DND-41 (cell line): ENCODE results near the gene CPED1.

ENCODE experiments used
- ATAC-seq: fragments of 200-7000 bp; cut with Tn5 transposase; 3 replicates; pipeline ENCODE4 v1.9.1; 2021; ENCODE audit warnings: low read depth; ENCODE audit not compliant: insufficient read depth
- DNase-seq: peaks from one replicate; pipeline ENCODE4 v3.0.0-alpha.2; 2020
- H2AFZ ChIP-seq: 2 replicates; pipeline ENCODE4 v1.6.0; 2012; ENCODE audit warnings: low read depth, low read length
- H3K27ac ChIP-seq: 2 replicates; pipeline ENCODE4 v1.5.1; 2012; ENCODE audit warnings: low read length, inconsistent platforms
- H3K27me3 ChIP-seq: fragments of 200-600 bp; sonication (generic); 2 replicates; pipeline ENCODE4 v1.6.0; 2012; ENCODE audit warnings: low read length, mild to moderate bottlenecking, inconsistent platforms; ENCODE audit not compliant: insufficient read depth, poor library complexity
- H3K36me3 ChIP-seq: 2 replicates; pipeline ENCODE4 v1.5.1; 2012; ENCODE audit warnings: low read length, inconsistent platforms; ENCODE audit not compliant: insufficient read depth
- H3K4me1 ChIP-seq: 2 replicates; pipeline ENCODE4 v1.5.1; 2012; ENCODE audit warnings: mild to moderate bottlenecking, low read length; ENCODE audit not compliant: insufficient read depth
- H3K4me2 ChIP-seq: 2 replicates; pipeline ENCODE4 v1.6.0; 2012; ENCODE audit warnings: mild to moderate bottlenecking, moderate library complexity, low read length, inconsistent platforms; ENCODE audit not compliant: insufficient read depth
- H3K4me3 ChIP-seq, 2 experiments: fragments of 200-600 bp in 1 of 2; shearing (Covaris generic) in 1 of 2; 2 replicates each; pipeline ENCODE4 v1.5.1; 2012 to 2016; ENCODE audit warnings: inconsistent platforms in 2 of 2, low read length in 2 of 2, mild to moderate bottlenecking in 2 of 2, low read depth in 1 of 2, moderate library complexity in 1 of 2
- H3K79me2 ChIP-seq: 2 replicates; pipeline ENCODE4 v1.6.0; 2012; ENCODE audit warnings: low read length, inconsistent platforms; ENCODE audit not compliant: insufficient read depth
- H3K9ac ChIP-seq: 2 replicates; pipeline ENCODE4 v1.6.0; 2012; ENCODE audit warnings: low read depth, mild to moderate bottlenecking, inconsistent platforms, low read length, moderate library complexity
- H3K9me3 ChIP-seq: 2 replicates; pipeline ENCODE4 v1.5.1; 2012; ENCODE audit warnings: low read length, moderate library complexity, mild to moderate bottlenecking, inconsistent platforms; ENCODE audit not compliant: insufficient read depth, severe bottlenecking
- H4K20me1 ChIP-seq: 2 replicates; pipeline ENCODE4 v1.6.0; 2012; ENCODE audit warnings: low read length; ENCODE audit not compliant: insufficient read depth
- CTCF ChIP-seq: IDR thresholded peaks from 2 replicates; pipeline ENCODE4 v1.5.1; 2012; ENCODE audit warnings: borderline replicate concordance, low read length, moderate library complexity, mild to moderate bottlenecking; ENCODE audit not compliant: poor library complexity, severe bottlenecking; ENCODE audit errors: extremely low read depth
- EZH2 ChIP-seq: IDR thresholded peaks from 3 replicates; pipeline ENCODE4 v1.6.1; 2012; ENCODE audit warnings: borderline replicate concordance, low read depth, mild to moderate bottlenecking, moderate library complexity, low read length, inconsistent platforms; ENCODE audit not compliant: severe bottlenecking

The CPED1 gene

GRCh38 chr7:121336579-121336978 lies 348.1 kb downstream of the CPED1 start:
- ATAC-seq = no peak
- H3K9ac ChIP-seq = no peak overlapping the region
- H3K36me3 ChIP-seq = no peaks in the 10 kb centered on the region
- H3K4me3 ChIP-seq = no peak overlapping the region
- no peak for TF ChIP-seq CTCF
- no peak for DNase-seq
- H3K4me2 ChIP-seq = no peak overlapping the region
- no peaks in the 10 kb centered on the region for H3K9me3 ChIP-seq
- no peak overlapping the region for H3K27ac ChIP-seq
- no peaks in the 10 kb centered on the region for H3K27me3 ChIP-seq
- no peaks in the 10 kb centered on the region for H3K4me1 ChIP-seq
- no peaks in the 10 kb centered on the region for H3K79me2 ChIP-seq
- H2AFZ ChIP-seq = 0 out of 2 replicates have a peak overlapping the region, but pooled peaks have one; percentile 7
- H4K20me1 ChIP-seq = no peaks in the 10 kb centered on the region

GRCh38 chr7:121337398-121337797 lies 348.9 kb downstream of the CPED1 start:
- no peak overlapping the region for H3K27ac ChIP-seq
- no peaks in the 10 kb centered on the region for H3K79me2 ChIP-seq
- no peak for TF ChIP-seq EZH2
- peak; percentile 51 for TF ChIP-seq CTCF
- H2AFZ ChIP-seq = no peak overlapping the region
- no peak overlapping the region for H3K4me2 ChIP-seq
- H3K4me1 ChIP-seq = no peaks in the 10 kb centered on the region
- no peak for DNase-seq
- H4K20me1 ChIP-seq = no peaks in the 10 kb centered on the region
- no peaks in the 10 kb centered on the region for H3K9me3 ChIP-seq
- no peak overlapping the region for H3K4me3 ChIP-seq
- H3K27me3 ChIP-seq = no peaks in the 10 kb centered on the region
- H3K36me3 ChIP-seq = peaks cover 2% of the 10 kb centered on the region; the same call in 1 of the 2 replicates
- H3K9ac ChIP-seq = no peak overlapping the region
- ATAC-seq = no peak

DNA sequence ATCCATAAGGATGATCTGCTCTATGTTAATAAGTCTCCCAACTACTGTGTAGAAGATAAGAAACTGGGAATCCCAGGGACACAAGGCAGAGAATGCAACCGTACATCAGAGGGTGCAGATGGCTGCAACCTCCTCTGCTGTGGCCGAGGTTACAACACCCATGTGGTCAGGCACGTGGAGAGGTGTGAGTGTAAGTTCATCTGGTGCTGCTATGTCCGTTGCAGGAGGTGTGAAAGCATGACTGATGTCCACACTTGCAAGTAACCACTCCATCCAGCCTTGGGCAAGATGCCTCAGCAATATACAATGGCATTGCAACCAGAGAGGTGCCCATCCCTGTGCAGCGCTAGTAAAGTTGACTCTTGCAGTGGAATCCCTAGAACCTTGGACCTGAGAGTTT lies 350.6 kb downstream of the CPED1 start:
- ATAC-seq = no peak
- no peak for DNase-seq
- no peaks in the 10 kb centered on the region for H4K20me1 ChIP-seq
- H3K4me2 ChIP-seq = no peak overlapping the region
- H3K79me2 ChIP-seq = no peaks in the 10 kb centered on the region
- no peaks in the 10 kb centered on the region for H3K27me3 ChIP-seq
- H3K27ac ChIP-seq = no peak overlapping the region
- H2AFZ ChIP-seq = no peak overlapping the region
- H3K4me1 ChIP-seq = no peaks in the 10 kb centered on the region
- no peak for TF ChIP-seq CTCF
- TF ChIP-seq EZH2 = no peak
- H3K9me3 ChIP-seq = no peaks in the 10 kb centered on the region
- peaks cover 5% of the 10 kb centered on the region; the same call in 1 of the 2 replicates for H3K36me3 ChIP-seq
- H3K4me3 ChIP-seq = no peak overlapping the region
- H3K9ac ChIP-seq = no peak overlapping the region

GRCh38 chr7:121341933-121342332 lies 353.4 kb downstream of the CPED1 start:
- TF ChIP-seq CTCF (no peak), EZH2 (no peak)
- no peaks in the 10 kb centered on the region for H3K79me2 ChIP-seq
- H3K36me3 ChIP-seq = peaks cover 14% of the 10 kb centered on the region
- no peak overlapping the region for H2AFZ ChIP-seq
- H3K9ac ChIP-seq = no peak overlapping the region
- H3K27ac ChIP-seq = no peak overlapping the region
- no peaks in the 10 kb centered on the region for H3K9me3 ChIP-seq
- H3K4me1 ChIP-seq = no peaks in the 10 kb centered on the region
- DNase-seq (no peak), ATAC-seq (no peak)
- H3K27me3 ChIP-seq = no peaks in the 10 kb centered on the region
- no peak overlapping the region for H3K4me2 ChIP-seq
- no peaks in the 10 kb centered on the region for H4K20me1 ChIP-seq
- H3K4me3 ChIP-seq = no peak overlapping the region
